Astrocyte of the cerebellum (primary cell): Measurements from ENCODE around the gene CDK14.
"Not testable (repeated sequence)": the region's sequence is repeated elsewhere in the genome, so short reads cannot be mapped to it uniquely, and the experiment has no call there.

ENCODE experiments used
- DNase-seq: peaks from one replicate; pipeline ENCODE4 v3.0.0-alpha.2; 2011; ENCODE audit warnings: low read depth
- H3K4me3 ChIP-seq: 2 replicates; pipeline ENCODE4 v1.5.1; 2011; ENCODE audit warnings: mild to moderate bottlenecking, low read depth, low read length, moderate library complexity
- in situ Hi-C: cut with HindIII; loops from 2 replicates; pipeline ENCODE4 v1.10.0; 2017; ENCODE audit warnings: low sequenced_read_pairs
- TF ChIP-seq, protein P1 (sequence below): IDR thresholded peaks from 2 replicates; pipeline ENCODE4 v1.5.1; 2012; ENCODE audit warnings: low read length, low read depth, moderate library complexity, mild to moderate bottlenecking; ENCODE audit errors: missing control alignments

CDK14 gene

DNA sequence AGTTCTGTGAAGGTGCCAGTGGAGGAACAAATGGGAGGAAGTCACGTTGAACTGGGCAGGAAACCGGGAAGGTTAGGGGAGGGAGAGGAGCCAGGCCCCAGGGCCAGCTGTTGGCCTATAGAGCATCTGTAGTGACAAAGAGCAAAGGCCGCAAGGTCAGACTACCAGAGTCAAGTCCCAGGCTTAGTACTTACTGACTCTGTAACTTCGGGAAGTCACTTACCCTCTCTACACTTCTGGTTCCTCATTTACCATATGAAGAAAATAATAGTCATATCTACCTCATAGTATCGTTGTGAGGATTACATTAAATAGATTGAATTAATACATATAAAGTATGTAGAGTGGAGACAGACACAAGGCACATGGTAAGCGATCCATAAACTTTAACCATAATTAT is 566.3 kb downstream of the CDK14 start:
- in situ Hi-C loops: loop anchor here (5.0 kb wide), 1 partner anchor 80 kb away; no protein-coding TSS in a partner anchor
- no peak for DNase-seq
- H3K4me3 ChIP-seq: no peak overlapping the region
- TF ChIP-seq, protein P1, sequence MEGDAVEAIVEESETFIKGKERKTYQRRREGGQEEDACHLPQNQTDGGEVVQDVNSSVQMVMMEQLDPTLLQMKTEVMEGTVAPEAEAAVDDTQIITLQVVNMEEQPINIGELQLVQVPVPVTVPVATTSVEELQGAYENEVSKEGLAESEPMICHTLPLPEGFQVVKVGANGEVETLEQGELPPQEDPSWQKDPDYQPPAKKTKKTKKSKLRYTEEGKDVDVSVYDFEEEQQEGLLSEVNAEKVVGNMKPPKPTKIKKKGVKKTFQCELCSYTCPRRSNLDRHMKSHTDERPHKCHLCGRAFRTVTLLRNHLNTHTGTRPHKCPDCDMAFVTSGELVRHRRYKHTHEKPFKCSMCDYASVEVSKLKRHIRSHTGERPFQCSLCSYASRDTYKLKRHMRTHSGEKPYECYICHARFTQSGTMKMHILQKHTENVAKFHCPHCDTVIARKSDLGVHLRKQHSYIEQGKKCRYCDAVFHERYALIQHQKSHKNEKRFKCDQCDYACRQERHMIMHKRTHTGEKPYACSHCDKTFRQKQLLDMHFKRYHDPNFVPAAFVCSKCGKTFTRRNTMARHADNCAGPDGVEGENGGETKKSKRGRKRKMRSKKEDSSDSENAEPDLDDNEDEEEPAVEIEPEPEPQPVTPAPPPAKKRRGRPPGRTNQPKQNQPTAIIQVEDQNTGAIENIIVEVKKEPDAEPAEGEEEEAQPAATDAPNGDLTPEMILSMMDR: no peak

DNA sequence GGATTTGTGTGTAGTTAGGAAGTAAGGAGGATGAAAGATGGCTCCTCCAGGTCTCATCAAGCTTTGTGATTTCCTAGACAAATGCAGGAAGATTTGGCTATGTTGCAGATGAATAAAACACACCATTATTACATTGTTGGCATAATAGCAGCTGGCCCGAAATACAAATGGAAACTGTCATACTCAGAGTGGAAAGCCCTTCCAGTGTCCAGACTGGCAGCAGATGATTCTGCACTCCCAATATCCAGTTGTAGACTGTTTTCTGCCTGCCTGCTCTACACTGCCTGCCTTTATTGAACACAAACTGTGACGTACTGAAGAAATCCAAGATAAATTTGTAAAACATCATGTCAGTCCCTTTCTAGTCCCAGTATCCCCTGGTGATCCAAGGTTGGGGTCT is 568.4 kb downstream of the CDK14 start:
- TF ChIP-seq, protein P1: no peak
- H3K4me3 ChIP-seq: no peak overlapping the region
- no peak for DNase-seq
- in situ Hi-C loops: loop anchor here (5.0 kb wide), 1 partner anchor 78 kb away; no protein-coding TSS in a partner anchor

DNA sequence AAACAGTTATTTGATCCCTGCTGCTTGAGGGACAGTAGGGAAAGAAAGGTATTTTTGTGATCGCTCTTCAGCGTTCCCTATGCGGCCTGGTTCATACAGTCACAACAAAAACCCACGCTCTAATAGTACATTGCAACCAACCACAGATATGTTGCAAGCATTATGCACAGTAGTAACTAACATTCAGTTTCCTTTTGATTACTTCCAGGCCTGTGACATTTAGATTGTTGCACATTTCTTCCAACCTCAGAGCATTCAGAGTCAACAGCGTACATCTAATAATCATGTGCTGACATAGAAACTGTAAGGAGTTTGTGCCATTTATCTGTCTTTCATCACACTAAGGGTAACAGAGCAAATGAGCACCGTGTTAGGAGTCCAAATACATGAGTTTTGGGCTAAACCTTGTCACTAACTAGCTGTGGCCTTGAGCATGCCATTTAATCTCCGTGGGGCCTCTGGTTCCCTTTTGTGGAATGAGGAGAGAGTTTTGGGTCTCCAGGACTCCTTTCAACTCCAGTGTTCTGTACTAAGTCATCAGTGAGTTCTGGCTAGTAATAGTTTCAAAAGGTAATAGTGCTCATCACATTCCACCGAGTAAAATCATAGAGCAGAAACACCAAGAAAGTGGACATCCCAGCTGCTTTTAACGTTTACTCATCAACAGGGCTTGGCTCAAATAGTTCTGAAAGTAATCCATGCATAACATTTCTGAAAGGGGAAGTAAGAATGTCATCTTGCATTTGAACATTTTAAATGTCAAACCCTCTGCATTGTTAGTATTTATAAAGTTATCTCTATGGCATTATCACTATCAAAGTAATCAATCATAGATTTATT is 569.1 kb downstream of the CDK14 start:
- DNase-seq: peak; percentile 60
- in situ Hi-C loops: no loop called here
- TF ChIP-seq, protein P1: no peak
- no peak overlapping the region for H3K4me3 ChIP-seq

DNA sequence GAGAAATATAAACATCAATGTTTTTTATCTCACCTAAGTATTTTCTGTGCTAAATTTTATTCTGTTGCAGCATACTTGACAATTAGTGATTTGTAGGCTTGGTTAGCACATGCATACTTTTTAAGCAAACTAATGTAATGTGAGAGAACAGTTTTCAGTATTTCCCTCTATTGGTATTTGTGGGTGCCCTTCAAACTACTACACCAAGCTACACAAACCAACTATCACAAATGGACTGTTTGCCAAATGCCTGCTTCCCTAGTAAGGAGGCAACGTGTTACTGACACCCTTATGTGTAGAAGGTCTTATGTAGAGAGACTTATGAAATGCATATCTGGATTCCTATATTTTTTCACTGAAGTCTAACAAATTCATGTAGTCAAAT is 569.7 kb downstream of the CDK14 start:
- no peak overlapping the region for H3K4me3 ChIP-seq
- in situ Hi-C loops: no loop called here
- TF ChIP-seq, protein P1: no peak
- no peak for DNase-seq

DNA sequence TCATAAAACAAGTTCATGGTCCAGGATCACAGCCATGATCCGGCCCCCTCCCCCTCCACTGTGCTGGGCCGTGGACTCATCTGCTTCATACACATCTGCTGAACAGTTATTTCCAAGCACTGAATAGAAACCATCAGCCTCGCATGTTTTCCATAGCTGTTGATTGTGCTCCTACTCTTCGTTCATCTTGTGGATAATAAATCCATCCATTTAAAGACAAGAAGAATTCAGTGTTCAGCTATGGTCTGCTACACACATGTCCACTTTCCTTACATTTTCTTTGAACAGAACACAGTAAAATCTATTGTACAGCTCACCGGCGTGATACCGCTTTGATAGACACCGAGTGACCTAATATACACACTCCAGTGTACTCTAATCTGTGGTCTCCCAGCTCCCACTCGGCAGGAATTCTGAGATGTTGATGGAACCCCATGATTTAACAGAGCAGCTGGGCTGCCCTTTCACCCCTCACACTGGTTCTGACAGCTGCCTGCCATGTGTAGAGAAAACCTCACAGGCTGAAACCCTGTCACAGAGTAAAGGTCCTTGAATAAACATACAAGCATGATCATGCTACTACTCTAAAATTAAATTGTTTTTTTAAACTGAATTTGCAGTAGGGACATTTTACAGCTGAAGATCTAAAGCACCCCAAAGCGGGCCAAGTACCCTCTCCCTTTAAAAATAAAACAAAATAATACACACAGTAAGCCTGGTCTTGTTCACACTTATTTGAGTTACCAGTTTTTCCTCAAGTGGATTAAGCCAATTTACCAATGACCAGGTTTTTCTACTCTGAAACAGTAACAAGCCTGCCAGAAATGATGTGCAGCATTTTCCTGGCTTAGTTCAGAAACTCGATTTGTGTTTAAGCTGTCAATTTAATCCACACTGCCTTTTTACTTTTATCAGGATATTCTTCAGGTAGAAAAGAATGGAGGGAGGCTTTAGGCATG is 573.0 kb downstream of the CDK14 start:
- no peak overlapping the region for H3K4me3 ChIP-seq
- peak; percentile 8 for DNase-seq
- TF ChIP-seq, protein P1: no peak
- in situ Hi-C loops: no loop called here

DNA sequence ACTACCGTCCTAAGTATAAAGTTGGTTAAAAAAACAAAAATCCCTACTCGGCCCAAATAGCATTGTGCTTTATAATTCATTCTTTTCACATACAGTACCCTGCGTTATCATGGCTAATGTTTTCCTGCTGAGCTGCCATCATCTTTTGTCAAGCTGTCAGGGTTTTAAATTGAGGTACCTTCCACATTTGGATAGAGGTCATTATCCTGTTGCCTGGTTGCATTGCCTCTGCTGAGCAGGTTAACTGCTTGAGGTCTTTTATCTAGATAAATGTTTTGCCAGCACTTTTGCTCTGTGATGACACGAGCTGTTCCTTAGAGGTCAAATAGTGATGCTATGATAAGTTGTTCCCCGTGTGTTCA is 573.7 kb downstream of the CDK14 start:
- no peak for DNase-seq
- TF ChIP-seq, protein P1: no peak
- no peak overlapping the region for H3K4me3 ChIP-seq
- in situ Hi-C loops: no loop called here

DNA sequence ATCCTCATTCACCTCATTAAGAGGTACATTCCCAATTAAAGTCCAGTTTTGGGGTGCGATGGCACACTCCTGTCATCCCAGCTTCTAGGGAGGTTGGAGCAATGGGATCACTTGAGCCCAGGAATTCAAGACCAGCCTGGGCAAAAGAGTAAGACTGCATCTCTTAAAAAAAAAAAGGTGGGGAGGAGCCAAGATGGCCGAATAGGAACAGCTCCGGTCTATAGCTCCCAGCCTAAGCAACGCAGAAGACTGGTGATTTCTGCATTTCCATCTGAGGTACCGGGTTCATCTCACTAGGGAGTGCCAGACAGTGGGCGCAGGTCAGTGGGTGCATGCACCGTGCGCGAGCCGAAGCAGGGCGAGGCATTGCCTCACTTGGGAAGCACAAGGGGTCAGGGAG is 577.1 kb downstream of the CDK14 start:
- in situ Hi-C loops, DNase-seq, H3K4me3 ChIP-seq: not testable (repeated sequence)
